ENCODE results near the gene SAMD10.
"Not testable (repeated sequence)": the region's sequence is repeated elsewhere in the genome, so short reads cannot be mapped to it uniquely, and the experiment has no call there.

The SAMD10 gene

GRCh38 chr20:64022671-64023360 lies 43.4 kb upstream of the SAMD10 start:
- TF ChIP-seq CTCF (conservative IDR thresholded peaks at IDR 0.05) (no peak), ZFX (IDR thresholded peaks at IDR 0.05) (no peak)
- H3K27ac ChIP-seq, result no peak overlapping the region

GRCh38 chr20:64021124-64021975 lies 41.9 kb upstream of the SAMD10 start:
- no peak overlapping the region for H3K27ac ChIP-seq
- TF ChIP-seq CTCF (conservative IDR thresholded peaks at IDR 0.05) (no peak), ZFX (IDR thresholded peaks at IDR 0.05) (no peak)

GRCh38 chr20:64015635-64016034 lies 36.2 kb upstream of the SAMD10 start:
- no peak overlapping the region for H3K27ac ChIP-seq
- TF ChIP-seq ZFX (IDR thresholded peaks at IDR 0.05) (no peak), CTCF (conservative IDR thresholded peaks at IDR 0.05) (no peak)

GRCh38 chr20:64012385-64013154 lies 33.1 kb upstream of the SAMD10 start:
- not testable (repeated sequence) for H3K27ac ChIP-seq

- H3K27ac ChIP-seq, result no peak overlapping the region
- no peak for TF ChIP-seq ZFX (IDR thresholded peaks at IDR 0.05)
- TF ChIP-seq CTCF (conservative IDR thresholded peaks at IDR 0.05), result no peak
Observed at GRCh38 chr20:64011366-64011779, 31.9 kb upstream of the SAMD10 start.

- TF ChIP-seq ZFX (IDR thresholded peaks at IDR 0.05) (no peak), CTCF (conservative IDR thresholded peaks at IDR 0.05) (no peak)
- no peak overlapping the region for H3K27ac ChIP-seq
Observed at GRCh38 chr20:64010711-64011237, 31.3 kb upstream of the SAMD10 start.

- no peak for TF ChIP-seq CTCF (conservative IDR thresholded peaks at IDR 0.05)
- TF ChIP-seq ZFX (IDR thresholded peaks at IDR 0.05), result no peak
- no peak overlapping the region for H3K27ac ChIP-seq
Observed at GRCh38 chr20:64009811-64010387, 30.5 kb upstream of the SAMD10 start.
